Naive thymus-derived CD8-positive, alpha-beta T cell (primary cell): ENCODE data around the gene LRRC37B. TPM values are rescaled to one million over a fixed set of nuclear protein-coding genes. Genes with fewer than 3 reads are reported as not detected.
A peak's percentile ranks its signal among the peaks of the same experiment; 100 is the strongest.
"Not testable (repeated sequence)": the region's sequence is repeated elsewhere in the genome, so short reads cannot be mapped to it uniquely, and the experiment has no call there.

Source experiments
- ATAC-seq, 2 donors: fragments of 150-1000 bp; cut with Tn5 transposase in 1 of 2; sonication (Bioruptor Pico), chemical (Tn5 transposase) in 1 of 2; 1 replicate in 1 of 2; 2 replicates in 1 of 2; pipeline ENCODE4 v1.10.0; 2021; ENCODE audit warnings: mild to moderate bottlenecking in 2 of 2, moderate library complexity in 2 of 2
- POLR2A ChIA-PET: fragments of 350-600 bp; sonication (Branson Sonifier 250); formaldehyde crosslinking; loops from one replicate; lab custom pipeline; 2021; ENCODE audit warnings: antibody characterized with exemption; lab: Charles Lee
- DNase-seq, 10 donors: peaks; one replicate each; pipeline versions ENCODE4 v3.0.0 to v3.0.0-alpha.2; 2020 to 2022
- H3K27ac Mint-ChIP-seq, 10 donors: one replicate each; pipeline ENCODE4 v1.8.0; 2020 to 2022; ENCODE audit warnings: mild to moderate bottlenecking in 10 of 10, mixed read lengths in 10 of 10, moderate library complexity in 4 of 10, inconsistent platforms in 1 of 10
- H3K27me3 Mint-ChIP-seq, 5 donors: one replicate each; pipeline ENCODE4 v1.8.0; 2021 to 2022; ENCODE audit warnings: mixed read lengths in 5 of 5
- H3K36me3 Mint-ChIP-seq, 3 donors: one replicate each; pipeline ENCODE4 v1.8.0; 2020 to 2022; ENCODE audit warnings: mixed read lengths in 3 of 3, mild to moderate bottlenecking in 2 of 3, inconsistent platforms in 1 of 3
- H3K4me1 Mint-ChIP-seq, 4 donors: one replicate each; pipeline ENCODE4 v1.8.0; 2021 to 2022; ENCODE audit warnings: mixed read lengths in 4 of 4
- H3K4me3 Mint-ChIP-seq, 10 donors: one replicate each; pipeline ENCODE4 v1.8.0; 2020 to 2022; ENCODE audit warnings: mild to moderate bottlenecking in 10 of 10, mixed read lengths in 10 of 10, moderate library complexity in 6 of 10, inconsistent platforms in 1 of 10
- H3K9me3 Mint-ChIP-seq, 9 donors: one replicate each; pipeline ENCODE4 v1.8.0; 2020 to 2022; ENCODE audit warnings: mixed read lengths in 9 of 9, mild to moderate bottlenecking in 3 of 9, inconsistent platforms in 1 of 9, moderate library complexity in 1 of 9
- polyA plus RNA-seq, 3 donors: library from polyadenylated mRNA; unstranded; fragments of 300-500 nt; fragmentation: Illumina TruSeq; gene quantifications; one replicate each; pipeline ENCODE4 v1.2.3, GENCODE V29; 2021
- total RNA-seq, 8 experiments: library from RNA in 2 of 8; stranded (reverse) in 2 of 8; gene quantifications; one replicate each; pipeline ENCODE4 v1.2.3 and lab custom pipeline; 2021 to 2026

Gene LRRC37B
- total and polyA plus RNA-seq, 5 experiments from 2014 or later = 6.8 to 71.1 (median 9.6) TPM

DNA sequence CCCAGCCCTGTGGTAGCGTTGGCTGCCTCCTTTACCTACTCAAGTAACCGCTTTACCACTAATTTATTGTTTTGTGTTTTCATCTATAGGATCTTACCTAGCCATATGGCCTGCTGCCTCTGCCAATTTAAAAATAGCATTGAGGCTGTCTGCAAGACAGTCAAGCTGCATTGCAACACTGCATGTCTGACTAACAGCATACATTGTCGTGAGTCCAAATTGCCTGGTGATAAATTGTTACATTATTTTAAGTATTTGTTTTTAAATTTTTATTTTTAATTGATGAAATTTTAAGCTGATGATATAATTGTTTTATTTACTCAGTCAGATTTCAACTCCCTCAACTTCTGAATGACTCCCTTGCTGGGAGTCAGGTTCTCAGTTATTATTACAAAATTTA, 38.4 kb downstream of the LRRC37B start:
- H3K27me3 Mint-ChIP-seq, H3K9me3 Mint-ChIP-seq, ATAC-seq, H3K4me3 Mint-ChIP-seq, DNase-seq, H3K4me1 Mint-ChIP-seq, POLR2A ChIA-PET: not testable (repeated sequence)
- peak overlapping the region in 1 of 10 donors; percentile 40 for H3K27ac Mint-ChIP-seq
- peaks cover 0 to 31% (median 2%) of the 10 kb centered on the region in 3 donors for H3K36me3 Mint-ChIP-seq

DNA sequence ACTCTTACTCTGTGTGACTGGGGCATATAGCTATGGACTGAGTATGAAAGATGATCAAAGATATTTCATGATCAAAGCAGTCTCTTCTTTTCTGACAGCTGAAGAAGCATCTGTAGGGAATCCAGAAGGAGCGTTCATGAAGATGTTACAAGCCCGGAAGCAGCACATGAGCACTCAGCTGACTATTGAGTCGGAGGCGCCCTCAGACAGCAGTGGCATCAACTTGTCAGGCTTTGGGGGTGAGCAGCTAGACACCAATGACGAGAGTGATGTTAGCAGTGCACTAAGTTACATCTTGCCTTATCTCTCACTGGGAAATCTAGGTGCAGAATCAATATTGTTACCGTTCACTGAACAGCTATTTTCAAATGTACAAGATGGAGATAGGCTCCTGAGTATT, 40.5 kb downstream of the LRRC37B start:
- ATAC-seq, H3K4me3 Mint-ChIP-seq, DNase-seq, POLR2A ChIA-PET, H3K9me3 Mint-ChIP-seq, H3K27ac Mint-ChIP-seq, H3K4me1 Mint-ChIP-seq, H3K27me3 Mint-ChIP-seq: not testable (repeated sequence)
- H3K36me3 Mint-ChIP-seq = peaks cover 0 to 36% (median 2%) of the 10 kb centered on the region in 3 donors

DNA sequence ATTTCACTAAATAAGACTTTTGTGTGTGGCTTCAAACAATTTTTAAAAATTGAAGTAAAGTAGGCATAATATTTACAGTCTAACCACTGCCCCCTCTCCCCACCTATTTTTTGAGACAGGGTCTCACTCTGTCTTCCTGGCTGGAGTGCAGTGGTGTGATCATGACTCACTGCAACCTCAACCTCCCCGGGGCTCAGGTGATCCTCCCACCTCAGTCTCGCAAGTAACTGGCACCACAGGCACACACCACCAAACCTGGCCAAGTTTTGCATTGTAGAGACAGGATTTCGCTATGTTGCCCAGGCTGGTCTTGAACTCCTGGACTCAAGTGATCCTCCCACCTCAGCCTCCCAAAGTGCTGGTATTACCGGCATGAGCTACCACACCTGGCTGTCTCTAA, 47.8 kb downstream of the LRRC37B start:
- H3K27me3 Mint-ChIP-seq, H3K36me3 Mint-ChIP-seq, POLR2A ChIA-PET, H3K9me3 Mint-ChIP-seq, DNase-seq, H3K4me1 Mint-ChIP-seq, ATAC-seq, H3K4me3 Mint-ChIP-seq: not testable (repeated sequence)
- peak overlapping the region in 4 of 10 donors; percentile 22 to 74 (median 56) for H3K27ac Mint-ChIP-seq

DNA sequence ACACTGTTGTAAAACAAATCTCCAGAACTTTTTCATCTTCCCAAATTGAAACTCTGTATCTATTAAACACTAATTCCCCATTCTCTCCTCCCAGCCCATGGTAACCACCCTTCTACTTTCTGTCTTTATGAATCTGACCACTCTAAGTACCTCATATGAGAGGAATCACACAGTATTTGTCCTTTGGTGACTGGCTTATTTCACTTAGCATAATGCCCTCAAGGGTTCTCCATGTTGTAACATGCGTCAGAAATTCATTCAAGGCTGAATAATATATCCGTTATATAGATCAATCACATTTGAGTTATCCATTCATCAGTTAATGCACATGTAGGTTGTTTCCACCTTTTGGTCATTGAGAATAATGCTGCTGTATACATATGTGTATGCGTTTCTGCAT, 48.2 kb downstream of the LRRC37B start:
- DNase-seq, POLR2A ChIA-PET, ATAC-seq, H3K27me3 Mint-ChIP-seq, H3K4me1 Mint-ChIP-seq, H3K9me3 Mint-ChIP-seq, H3K4me3 Mint-ChIP-seq, H3K36me3 Mint-ChIP-seq: not testable (repeated sequence)
- H3K27ac Mint-ChIP-seq = peak overlapping the region in 1 of 10 donors; percentile 29

DNA sequence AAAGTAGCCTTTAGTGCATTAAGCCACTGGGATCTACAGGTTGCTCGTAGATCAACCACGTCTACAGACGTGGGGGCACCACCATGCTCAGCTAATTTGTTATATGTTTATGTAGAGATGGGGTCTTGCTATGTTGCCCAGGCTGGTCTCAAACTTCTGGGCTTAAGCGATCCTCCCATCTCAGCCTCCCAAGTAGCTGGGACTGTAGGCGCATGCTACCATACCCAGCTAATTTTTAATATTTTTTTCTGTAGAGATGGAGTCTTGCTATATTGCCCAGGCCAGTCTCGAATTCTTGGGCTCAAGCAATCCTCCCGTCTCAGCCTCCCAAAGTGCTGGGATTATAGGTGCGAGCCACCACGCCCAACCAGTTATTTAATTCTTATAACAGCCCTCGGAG, 49.3 kb downstream of the LRRC37B start:
- H3K27me3 Mint-ChIP-seq, H3K36me3 Mint-ChIP-seq, DNase-seq, H3K4me1 Mint-ChIP-seq, ATAC-seq, POLR2A ChIA-PET, H3K9me3 Mint-ChIP-seq, H3K27ac Mint-ChIP-seq, H3K4me3 Mint-ChIP-seq: not testable (repeated sequence)

DNA sequence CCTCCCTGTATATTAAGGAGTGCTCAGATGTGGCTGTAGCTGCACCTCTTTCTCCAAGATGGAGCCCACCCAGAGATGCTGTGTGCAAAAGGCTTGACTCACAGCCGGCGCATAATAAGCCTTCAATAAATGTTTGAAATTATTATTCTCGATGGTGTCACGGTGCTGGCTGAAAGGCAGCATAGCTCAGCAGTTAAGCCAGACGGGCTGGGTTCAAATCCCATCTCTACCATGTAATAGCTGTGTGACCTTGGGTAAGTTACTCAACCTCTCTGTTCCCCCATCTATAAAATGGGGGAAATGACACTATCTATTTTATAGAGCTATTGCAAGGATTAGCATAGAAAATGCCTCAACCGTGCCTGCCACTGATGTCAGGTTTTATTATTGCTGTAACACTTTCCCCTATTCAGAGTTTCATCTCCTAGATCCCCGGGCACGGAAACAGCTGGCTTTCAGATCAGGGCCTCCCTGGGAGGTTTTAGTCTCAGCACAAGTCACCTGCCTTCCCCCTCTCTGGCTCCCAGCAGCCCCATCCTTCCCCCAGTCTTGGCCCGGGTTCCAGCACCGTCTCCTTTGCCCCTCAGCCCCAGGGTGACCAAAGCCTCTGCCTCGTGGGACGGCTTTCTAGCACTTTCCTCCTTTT, 50.4 kb downstream of the LRRC37B start:
- H3K36me3 Mint-ChIP-seq, H3K4me1 Mint-ChIP-seq, H3K27me3 Mint-ChIP-seq, H3K4me3 Mint-ChIP-seq, H3K9me3 Mint-ChIP-seq, DNase-seq, ATAC-seq, POLR2A ChIA-PET: not testable (repeated sequence)
- peak overlapping the region in 1 of 10 donors; percentile 7 for H3K27ac Mint-ChIP-seq

DNA sequence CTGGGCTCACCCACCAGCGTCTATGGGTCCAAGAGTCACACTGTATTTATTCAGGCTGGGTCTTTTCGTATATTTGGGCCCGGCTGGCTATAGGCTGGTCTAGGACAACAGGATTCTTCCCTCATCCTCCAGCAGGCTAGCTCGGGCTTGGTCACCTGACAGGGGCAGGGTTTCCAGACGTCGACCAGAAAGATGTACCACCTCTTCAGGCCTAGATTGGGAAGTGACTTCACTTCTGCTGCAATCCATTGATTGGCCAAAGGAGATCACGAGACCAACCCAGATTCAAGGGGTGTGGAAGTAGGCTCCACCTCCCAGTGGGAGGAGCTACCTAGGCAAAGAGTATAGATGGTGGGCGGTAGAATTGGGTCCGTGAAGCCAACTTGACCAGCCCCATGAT, 53.5 kb downstream of the LRRC37B start:
- DNase-seq, H3K36me3 Mint-ChIP-seq, H3K27me3 Mint-ChIP-seq, POLR2A ChIA-PET, H3K9me3 Mint-ChIP-seq, H3K27ac Mint-ChIP-seq, H3K4me3 Mint-ChIP-seq: not testable (repeated sequence)
- ATAC-seq = peak; percentile 59 to 85
- peaks cover 4 to 13% (median 9%) of the 10 kb centered on the region in 4 donors for H3K4me1 Mint-ChIP-seq

DNA sequence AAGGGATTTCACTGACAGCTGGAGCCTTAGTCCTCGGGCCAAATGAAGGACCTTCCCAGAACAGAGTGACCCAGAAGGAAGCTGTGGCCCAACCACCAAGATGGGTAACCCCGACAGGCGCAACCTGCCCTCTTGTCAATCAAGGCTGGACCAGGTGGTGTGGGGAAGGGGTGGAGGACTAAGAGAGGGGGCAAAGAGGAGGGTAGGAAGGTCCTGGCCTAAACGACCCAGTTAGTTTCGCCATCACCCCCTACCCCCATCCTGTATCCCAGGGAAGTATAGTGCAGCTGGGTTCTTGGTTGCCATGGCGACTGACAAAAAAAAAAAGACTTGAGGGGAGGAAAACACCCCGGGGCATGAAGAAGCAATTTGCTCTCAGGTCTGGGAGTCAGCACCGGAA, 54.7 kb downstream of the LRRC37B start:
- H3K36me3 Mint-ChIP-seq, H3K27me3 Mint-ChIP-seq, DNase-seq, ATAC-seq, POLR2A ChIA-PET, H3K9me3 Mint-ChIP-seq: not testable (repeated sequence)
- Mint-ChIP-seq H3K4me1 (peaks cover 4 to 13% (median 9%) of the 10 kb centered on the region in 4 donors), H3K27ac (peak overlapping the region in 2 of 10 donors; percentile 27 to 34), H3K4me3 (peak overlapping the region in 9 of 10 donors; percentile 19 to 85 (median 50))

DNA sequence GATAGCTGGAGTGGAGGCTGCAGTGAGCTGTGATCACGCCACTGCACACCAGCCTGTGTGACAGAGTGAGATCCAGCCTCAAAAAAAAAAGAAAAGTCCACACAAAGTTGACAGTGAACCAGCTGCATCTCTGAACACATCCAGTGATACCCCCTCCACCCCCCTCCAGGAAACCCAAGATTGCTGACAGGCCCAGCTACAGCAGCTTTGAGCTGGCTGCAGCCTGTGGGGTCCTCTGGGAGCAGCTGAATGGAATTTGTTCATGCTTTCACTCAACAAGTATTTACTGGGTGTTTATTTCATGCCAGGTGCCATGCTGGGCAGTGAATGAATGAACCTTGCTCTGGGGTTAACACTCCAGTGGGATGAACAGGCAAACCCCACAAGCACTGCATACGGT, 56.9 kb downstream of the LRRC37B start:
- DNase-seq, H3K27ac Mint-ChIP-seq, H3K27me3 Mint-ChIP-seq, H3K36me3 Mint-ChIP-seq, H3K4me3 Mint-ChIP-seq, POLR2A ChIA-PET, H3K9me3 Mint-ChIP-seq, ATAC-seq: not testable (repeated sequence)
- peaks cover 5 to 15% (median 6%) of the 10 kb centered on the region in 4 donors for H3K4me1 Mint-ChIP-seq

DNA sequence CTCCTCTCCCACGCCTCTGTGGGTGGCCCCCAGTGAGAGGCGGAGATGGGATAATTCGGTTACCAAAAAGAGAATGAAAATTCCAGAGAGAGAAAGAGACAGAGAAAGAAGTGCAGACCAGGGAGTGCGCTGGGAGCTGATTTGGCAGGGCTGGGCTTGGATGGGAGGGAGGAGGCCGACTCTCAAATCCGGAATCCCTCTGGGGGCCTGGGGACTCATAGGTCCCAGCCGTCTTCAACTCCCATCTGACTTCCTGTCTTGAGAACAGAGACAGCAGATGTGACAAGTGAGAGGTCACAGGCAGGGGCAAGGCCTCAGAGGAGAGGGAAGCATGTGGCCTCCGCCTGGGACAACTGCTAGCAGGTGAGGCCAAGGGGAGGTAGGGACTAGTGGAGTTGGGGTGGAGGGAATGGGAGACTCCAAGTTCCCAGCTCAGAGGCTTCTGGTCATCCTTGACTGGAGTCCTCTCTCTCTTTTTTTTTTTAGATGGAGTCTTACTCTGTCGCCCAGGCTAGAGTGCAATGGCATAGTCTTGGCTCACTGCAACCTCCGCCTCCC, 59.0 kb downstream of the LRRC37B start:
- POLR2A ChIA-PET, H3K9me3 Mint-ChIP-seq, H3K4me3 Mint-ChIP-seq, ATAC-seq, H3K36me3 Mint-ChIP-seq, DNase-seq, H3K27me3 Mint-ChIP-seq: not testable (repeated sequence)
- H3K27ac Mint-ChIP-seq = peak overlapping the region in 1 of 10 donors; percentile 48
- peaks cover 5 to 15% (median 6%) of the 10 kb centered on the region in 4 donors for H3K4me1 Mint-ChIP-seq

DNA sequence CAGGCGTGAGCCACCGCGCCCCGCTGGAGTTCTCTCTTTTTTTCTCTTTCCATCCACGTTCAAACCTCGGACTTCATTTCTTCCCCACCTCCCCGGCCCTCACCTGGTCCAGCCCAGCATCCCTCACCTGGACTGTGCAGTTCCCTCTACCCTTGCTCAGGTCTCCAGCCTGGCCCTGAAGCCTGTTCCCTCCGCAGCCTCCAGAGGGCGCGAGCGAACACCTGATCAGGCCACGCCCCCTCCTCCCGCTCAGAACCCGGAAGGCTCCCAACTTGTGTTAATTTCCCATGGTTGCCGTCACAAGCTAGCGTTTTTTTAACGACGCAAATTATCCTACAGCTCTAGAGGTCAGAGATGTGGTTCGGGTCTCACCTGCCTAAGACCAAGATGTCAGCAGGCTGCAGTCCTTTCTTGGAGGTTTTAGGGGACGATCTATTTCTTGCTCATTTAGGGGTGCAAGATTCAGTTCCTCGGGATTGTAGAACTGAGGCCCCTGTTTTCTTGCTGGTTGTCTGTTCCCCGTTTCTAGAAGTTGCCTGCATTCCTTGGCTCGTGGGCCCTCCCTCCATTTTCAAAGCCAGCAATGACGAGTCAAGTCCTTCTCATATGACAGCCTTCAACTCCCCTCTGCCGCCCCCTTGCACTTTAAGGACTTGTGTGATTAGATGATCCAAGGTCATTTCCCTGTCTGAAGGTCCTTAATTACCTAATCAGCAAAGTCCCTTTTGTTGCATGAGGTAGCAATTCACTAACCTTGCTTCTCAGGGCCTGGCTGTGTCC, 59.9 kb downstream of the LRRC37B start:
- peaks cover 6 to 15% (median 7%) of the 10 kb centered on the region in 4 donors for H3K4me1 Mint-ChIP-seq
- peak overlapping the region; percentile 15 to 68 (median 50) for H3K4me3 Mint-ChIP-seq
- H3K36me3 Mint-ChIP-seq, POLR2A ChIA-PET, H3K27me3 Mint-ChIP-seq, H3K9me3 Mint-ChIP-seq: not testable (repeated sequence)
- DNase-seq = peak; percentile 30 to 88 (median 71)
- H3K27ac Mint-ChIP-seq = peak overlapping the region; percentile 37 to 86 (median 82)
- ATAC-seq = peak; percentile 97 to 98

DNA sequence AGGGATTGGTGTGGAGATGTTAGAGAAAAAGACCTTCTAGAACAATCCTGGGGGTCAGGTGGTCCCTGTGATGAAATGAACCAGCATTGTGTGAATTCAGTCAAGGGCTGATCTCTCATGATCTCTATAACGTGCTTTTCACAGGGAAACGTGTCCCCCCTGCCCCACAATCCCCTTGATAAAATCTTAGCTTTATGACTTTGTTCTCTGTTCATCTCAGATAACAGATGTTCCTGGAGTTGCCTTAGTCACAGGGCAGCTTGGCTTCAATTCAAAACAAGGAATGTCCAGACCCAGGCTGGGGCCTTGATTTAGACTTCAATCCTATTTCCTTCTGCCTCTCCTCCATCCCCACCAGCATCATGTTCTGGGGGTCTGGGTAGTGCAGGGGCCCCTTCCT, 61.9 kb downstream of the LRRC37B start:
- ATAC-seq, POLR2A ChIA-PET, H3K9me3 Mint-ChIP-seq, DNase-seq, H3K4me3 Mint-ChIP-seq, H3K4me1 Mint-ChIP-seq, H3K36me3 Mint-ChIP-seq, H3K27me3 Mint-ChIP-seq: not testable (repeated sequence)
- H3K27ac Mint-ChIP-seq = peak overlapping the region in 1 of 10 donors; percentile 20

DNA sequence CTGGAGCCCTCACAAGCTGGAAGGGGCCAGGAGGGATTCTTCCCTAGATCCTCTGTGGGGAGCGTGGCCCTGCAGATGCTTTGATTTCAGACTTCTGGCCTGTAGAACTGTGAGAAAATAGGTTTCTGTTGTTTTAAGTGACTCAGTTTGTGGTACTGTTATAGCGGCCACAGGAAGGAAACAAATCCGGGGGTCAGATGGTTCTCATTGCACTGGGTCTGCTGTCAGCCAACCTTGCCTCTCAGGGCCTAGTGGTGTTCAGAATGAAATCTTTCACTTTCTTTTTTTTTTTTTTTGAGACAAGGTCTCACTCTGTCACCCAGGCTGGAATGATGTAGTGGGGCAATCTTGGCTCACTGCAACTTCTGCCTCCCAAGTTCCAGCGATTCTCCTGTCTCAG, 64.8 kb downstream of the LRRC37B start:
- POLR2A ChIA-PET, H3K4me3 Mint-ChIP-seq, H3K4me1 Mint-ChIP-seq, H3K27me3 Mint-ChIP-seq, H3K9me3 Mint-ChIP-seq, H3K27ac Mint-ChIP-seq, DNase-seq, H3K36me3 Mint-ChIP-seq: not testable (repeated sequence)
- peak in 1 of 2 donors; percentile 56 for ATAC-seq
